Endodermal cell (in vitro differentiated cells): Measurements from ENCODE around the gene PGRMC2. TPM values are rescaled to one million over a fixed set of nuclear protein-coding genes. Genes with fewer than 3 reads are reported as not detected.

ENCODE experiments used
- DNase-seq: peaks from one replicate; pipeline ENCODE4 v3.0.0-alpha.2; 2017
- H3K27ac ChIP-seq: 2 replicates; pipeline ENCODE4 v1.5.1; 2013; ENCODE audit warnings: mild to moderate bottlenecking, low read depth, low read length, moderate library complexity
- H3K27me3 ChIP-seq: 2 replicates; pipeline ENCODE4 v1.6.1; 2013; ENCODE audit warnings: mild to moderate bottlenecking, low read length, moderate library complexity; ENCODE audit not compliant: insufficient read depth, control insufficient read depth, poor library complexity, severe bottlenecking
- H3K36me3 ChIP-seq: 2 replicates; pipeline ENCODE4 v1.7.0; 2013; ENCODE audit warnings: mild to moderate bottlenecking, low read length, moderate library complexity; ENCODE audit not compliant: control insufficient read depth, insufficient read depth
- H3K4me1 ChIP-seq: one replicate; pipeline ENCODE4 v1.7.0; 2013; ENCODE audit warnings: low read length; ENCODE audit not compliant: control insufficient read depth, insufficient read depth
- H3K4me3 ChIP-seq: 2 replicates; pipeline ENCODE4 v1.5.1; 2013; ENCODE audit warnings: mild to moderate bottlenecking, low read length, moderate library complexity
- H3K9ac ChIP-seq: 2 replicates; pipeline ENCODE4 v1.6.1; 2013; ENCODE audit warnings: mild to moderate bottlenecking, low read length, moderate library complexity; ENCODE audit not compliant: poor library complexity, severe bottlenecking; ENCODE audit errors: extremely low read depth
- H3K9me3 ChIP-seq: 2 replicates; pipeline ENCODE4 v1.6.1; 2013; ENCODE audit warnings: mild to moderate bottlenecking, low read length, moderate library complexity; ENCODE audit not compliant: control insufficient read depth
- H3K27ac Mint-ChIP-seq: 2 replicates; pipeline ENCODE4 v1.8.0; 2020; ENCODE audit warnings: mixed read lengths
- H3K27me3 Mint-ChIP-seq: 2 replicates; pipeline ENCODE4 v1.8.0; 2021; ENCODE audit warnings: mild to moderate bottlenecking, mixed read lengths; ENCODE audit not compliant: insufficient read depth
- H3K36me3 Mint-ChIP-seq: 2 replicates; pipeline ENCODE4 v1.8.0; 2020; ENCODE audit warnings: low read depth, mixed read lengths
- H3K4me1 Mint-ChIP-seq: 2 replicates; pipeline ENCODE4 v1.8.0; 2020; ENCODE audit warnings: mixed read lengths
- H3K4me3 Mint-ChIP-seq: 2 replicates; pipeline ENCODE4 v1.8.0; 2020; ENCODE audit warnings: mild to moderate bottlenecking, moderate library complexity, mixed read lengths
- H3K9me3 Mint-ChIP-seq: 2 replicates; pipeline ENCODE4 v1.8.0; 2020; ENCODE audit warnings: mild to moderate bottlenecking, mixed read lengths
- WGBS, 2 experiments: methylation state at CpG; one replicate each; pipeline versions ENCODE4 v1.1.5 to v1.1.7; 2013; ENCODE audit warnings: missing lambda C conversion rate in 2 of 2, mixed read lengths in 1 of 2; ENCODE audit not compliant: insufficient coverage in 1 of 2, insufficient read length in 1 of 2; 5-methylcytosine and 5-hydroxymethylcytosine counted together
- total RNA-seq, 2 donors: library from RNA; stranded (reverse); fragmentation: NEBNext Ultra II Directional in 1 of 2; extraction: Animal tissue kit (Norgen Biotek cat#: 25700) in 1 of 2; gene quantifications; 2 replicates in 1 of 2; 3 replicates in 1 of 2; pipeline ENCODE4 v1.2.1, GENCODE V29; 2021
- TF ChIP-seq, protein P1 (sequence below): fragments of 200-600 bp; sonication (generic); conservative IDR thresholded peaks from 2 replicates; pipeline ENCODE4 v1.5.0; 2021; ENCODE audit warnings: antibody characterized with exemption, mild to moderate bottlenecking

The PGRMC2 gene
- total RNA-seq, 2 donors from 2014 or later = 57.0 to 68.5 TPM

DNA sequence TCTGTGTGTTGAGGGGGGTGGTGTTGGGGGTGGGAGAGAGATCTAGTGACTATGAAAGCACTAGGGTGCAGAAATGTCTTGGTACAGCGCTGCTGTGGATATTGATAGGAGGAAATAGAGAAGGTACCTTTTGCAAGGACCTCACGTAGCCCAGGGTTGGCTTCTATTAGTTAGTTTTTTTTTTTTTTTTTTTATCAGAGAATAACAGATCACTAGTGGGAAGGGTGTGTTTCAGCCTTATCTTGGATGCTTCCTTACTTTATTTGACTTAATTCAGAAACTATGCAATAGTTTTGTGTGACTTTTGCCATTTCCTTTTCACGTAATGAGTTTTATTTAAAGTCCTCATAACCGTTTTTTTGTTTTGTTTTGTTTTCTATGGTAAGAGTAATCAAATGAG, 16.4 kb upstream of the PGRMC2 start:
- peaks cover 15% of the 10 kb centered on the region for H3K4me1 Mint-ChIP-seq
- TF ChIP-seq, protein P1, sequence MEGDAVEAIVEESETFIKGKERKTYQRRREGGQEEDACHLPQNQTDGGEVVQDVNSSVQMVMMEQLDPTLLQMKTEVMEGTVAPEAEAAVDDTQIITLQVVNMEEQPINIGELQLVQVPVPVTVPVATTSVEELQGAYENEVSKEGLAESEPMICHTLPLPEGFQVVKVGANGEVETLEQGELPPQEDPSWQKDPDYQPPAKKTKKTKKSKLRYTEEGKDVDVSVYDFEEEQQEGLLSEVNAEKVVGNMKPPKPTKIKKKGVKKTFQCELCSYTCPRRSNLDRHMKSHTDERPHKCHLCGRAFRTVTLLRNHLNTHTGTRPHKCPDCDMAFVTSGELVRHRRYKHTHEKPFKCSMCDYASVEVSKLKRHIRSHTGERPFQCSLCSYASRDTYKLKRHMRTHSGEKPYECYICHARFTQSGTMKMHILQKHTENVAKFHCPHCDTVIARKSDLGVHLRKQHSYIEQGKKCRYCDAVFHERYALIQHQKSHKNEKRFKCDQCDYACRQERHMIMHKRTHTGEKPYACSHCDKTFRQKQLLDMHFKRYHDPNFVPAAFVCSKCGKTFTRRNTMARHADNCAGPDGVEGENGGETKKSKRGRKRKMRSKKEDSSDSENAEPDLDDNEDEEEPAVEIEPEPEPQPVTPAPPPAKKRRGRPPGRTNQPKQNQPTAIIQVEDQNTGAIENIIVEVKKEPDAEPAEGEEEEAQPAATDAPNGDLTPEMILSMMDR = no peak
- no peak overlapping the region for H3K4me3 Mint-ChIP-seq
- WGBS, 2 experiments = 81 to 91% methylated on average over 2 to 4 of the region's 4 CpGs
- DNase-seq = no peak
- no peaks in the 10 kb centered on the region for H3K27me3 ChIP-seq
- no peaks in the 10 kb centered on the region for H3K9me3 ChIP-seq
- no peak overlapping the region for H3K27ac ChIP-seq
- H3K27ac Mint-ChIP-seq = no peak overlapping the region
- no peaks in the 10 kb centered on the region for H3K9me3 Mint-ChIP-seq
- no peak overlapping the region for H3K9ac ChIP-seq
- H3K4me3 ChIP-seq = no peak overlapping the region
- no peaks in the 10 kb centered on the region for H3K27me3 Mint-ChIP-seq
- H3K36me3 Mint-ChIP-seq = no peaks in the 10 kb centered on the region
- H3K36me3 ChIP-seq = no peaks in the 10 kb centered on the region
- no peaks in the 10 kb centered on the region for H3K4me1 ChIP-seq

DNA sequence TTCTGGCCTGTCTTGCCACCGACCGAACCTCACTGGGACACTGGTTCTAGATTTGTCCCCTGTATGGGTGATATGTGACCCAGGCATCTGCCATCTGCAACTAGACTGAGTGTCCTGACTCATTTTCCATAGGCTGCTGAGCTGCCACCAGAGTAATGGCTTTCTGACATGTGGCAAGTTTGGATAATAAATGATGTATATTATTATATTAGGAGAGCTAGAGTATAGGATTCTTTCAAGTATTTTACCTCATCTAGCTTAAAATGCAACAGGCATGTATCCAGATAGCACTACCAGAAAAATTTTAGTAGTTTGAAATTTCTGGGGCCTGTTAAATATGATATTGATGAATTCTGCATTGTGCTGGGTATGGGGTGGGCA, 15.8 kb upstream of the PGRMC2 start:
- no peaks in the 10 kb centered on the region for H3K27me3 ChIP-seq
- TF ChIP-seq, protein P1 = no peak
- H3K4me3 ChIP-seq = no peak overlapping the region
- no peaks in the 10 kb centered on the region for H3K36me3 ChIP-seq
- Mint-ChIP-seq H3K27ac (peak overlapping the region; percentile 27), H3K4me3 (no peak overlapping the region), H3K4me1 (peaks cover 17% of the 10 kb centered on the region), H3K36me3 (no peaks in the 10 kb centered on the region), H3K27me3 (no peaks in the 10 kb centered on the region), H3K9me3 (no peaks in the 10 kb centered on the region)
- H3K9ac ChIP-seq = no peak overlapping the region
- no peaks in the 10 kb centered on the region for H3K9me3 ChIP-seq
- no peak for DNase-seq
- WGBS, 2 experiments = 90 to 97% methylated on average over 2 of the region's 2 CpGs
- H3K27ac ChIP-seq = no peak overlapping the region
- H3K4me1 ChIP-seq = no peaks in the 10 kb centered on the region

DNA sequence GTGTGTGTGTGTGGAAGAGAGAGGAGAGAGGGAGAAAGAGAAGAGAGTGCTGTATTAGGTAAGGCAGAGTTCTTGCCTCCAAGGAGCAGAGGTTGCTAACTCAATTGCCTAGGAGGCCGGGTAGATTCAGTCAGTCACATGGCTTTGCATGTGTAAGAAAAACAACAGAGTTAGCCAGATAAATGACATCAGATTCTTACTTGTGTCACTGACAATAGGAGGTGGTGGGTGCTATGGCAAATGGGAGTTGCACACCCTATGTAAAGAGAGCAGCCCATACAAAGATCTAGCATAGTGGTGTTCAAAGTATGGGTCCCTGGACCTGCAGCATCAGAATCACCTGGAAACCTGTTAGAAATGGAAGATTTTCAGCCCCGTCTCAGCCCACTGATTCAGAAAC, 14.4 kb upstream of the PGRMC2 start:
- Histone ChIP-seq H3K27ac (no peak overlapping the region), H3K4me3 (no peak overlapping the region), H3K9ac (no peak overlapping the region), H3K27me3 (no peaks in the 10 kb centered on the region), H3K36me3 (no peaks in the 10 kb centered on the region), H3K9me3 (no peaks in the 10 kb centered on the region), H3K4me1 (no peaks in the 10 kb centered on the region)
- H3K9me3 Mint-ChIP-seq = no peaks in the 10 kb centered on the region
- H3K27ac Mint-ChIP-seq = no peak overlapping the region
- H3K36me3 Mint-ChIP-seq = no peaks in the 10 kb centered on the region
- no peak overlapping the region for H3K4me3 Mint-ChIP-seq
- no peak for DNase-seq
- WGBS, 2 experiments = 88 to 89% methylated on average over 2 of the region's 2 CpGs
- TF ChIP-seq, protein P1 = no peak
- no peaks in the 10 kb centered on the region for H3K27me3 Mint-ChIP-seq
- H3K4me1 Mint-ChIP-seq = peaks cover 23% of the 10 kb centered on the region
